ENCODE data around the gene TMOD2.

- TF ChIP-seq POLR2A (IDR thresholded peaks at IDR 0.05; ENCODE audit: low read depth, low read length) (no peak), POLR2AphosphoS5 (IDR thresholded peaks at IDR 0.05; ENCODE audit: low read depth, low read length) (no peak), SPI1 (IDR thresholded peaks at IDR 0.05; ENCODE audit: low read depth, low read length) (no peak), TAF1 (IDR thresholded peaks at IDR 0.05; ENCODE audit: low read depth, low read length) (no peak), POU2F2 (IDR thresholded peaks at IDR 0.05; ENCODE audit: low read depth, low read length) (no peak), PAX5 (IDR thresholded peaks at IDR 0.05; ENCODE audit: insufficient read depth, low read length, severe bottlenecking) (no peak)
Observed at GRCh38 chr15:51754267-51754666, 2.9 kb downstream of the TMOD2 start.

Data from GM12891 (cell line).